Left renal cortex interstitium (tissue), 4 donors: Measurements from ENCODE around the gene BUB3. TPM values are rescaled to one million over a fixed set of nuclear protein-coding genes. Genes with fewer than 3 reads are reported as not detected.
"Not testable (repeated sequence)": the region's sequence is repeated elsewhere in the genome, so short reads cannot be mapped to it uniquely, and the experiment has no call there.

Experiments used
- DNase-seq, 4 donors: peaks; one replicate each; pipeline ENCODE4 v3.0.0-alpha.2; 2013; ENCODE audit warnings: low read depth in 4 of 4, low spot score in 2 of 4, missing footprints in 1 of 4
- polyA plus RNA-seq, 4 donors: library from polyadenylated mRNA; unstranded; fragments of 120-200 nt; gene quantifications; one replicate each; pipeline ENCODE4 v1.2.1, GENCODE V29; 2013; ENCODE audit not compliant: insufficient read length in 4 of 4

The BUB3 gene
- polyA plus RNA-seq, 4 donors = 118 to 122 (median 120) TPM

GRCh38 chr10:123153486-123154091 lies 613 bp upstream of the BUB3 start:
- no peak for DNase-seq

- no peak for DNase-seq
Measured at GRCh38 chr10:123154711-123155505, 706 bp downstream of the BUB3 start.

DNA sequence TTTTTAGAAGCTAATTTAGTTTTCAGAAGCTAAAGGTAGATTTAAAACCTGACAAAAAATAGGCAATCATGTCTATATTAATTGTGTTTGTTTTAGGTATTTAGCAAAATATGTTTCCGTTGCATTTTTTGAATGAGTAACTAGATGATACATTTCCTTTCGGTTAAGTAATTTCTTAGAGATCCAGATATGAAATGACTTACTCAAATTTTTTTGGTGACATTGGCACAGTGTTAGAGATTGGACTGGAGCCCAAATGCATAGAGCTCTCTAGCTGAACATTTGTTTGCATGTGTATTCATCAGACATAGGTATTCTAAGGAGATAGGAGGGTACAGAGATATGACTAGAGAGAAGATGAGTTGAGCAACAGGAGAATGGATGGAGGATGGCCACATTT lies 1.9 kb downstream of the BUB3 start:
- DNase-seq = no peak

- DNase-seq = no peak
Measured at GRCh38 chr10:123157210-123157609, 3.0 kb downstream of the BUB3 start.

DNA sequence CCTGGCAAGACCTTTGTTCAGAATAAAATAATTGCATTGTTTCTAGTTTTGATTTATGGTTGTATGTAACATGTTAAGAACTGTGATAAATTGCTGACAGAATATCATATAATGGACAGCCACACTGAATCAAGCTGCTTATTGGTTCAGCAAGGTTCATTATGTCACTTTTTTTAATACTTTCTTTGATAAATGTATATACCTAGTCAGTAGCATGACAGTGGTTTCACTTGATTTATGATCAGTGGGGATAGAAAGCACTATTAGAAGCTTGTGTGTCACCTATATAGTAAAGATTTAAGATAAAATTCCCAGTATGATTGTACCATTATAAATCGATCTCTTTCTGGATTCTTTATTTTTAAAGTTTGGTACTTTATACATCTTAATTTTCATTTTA lies 4.5 kb downstream of the BUB3 start:
- DNase-seq = no peak

DNA sequence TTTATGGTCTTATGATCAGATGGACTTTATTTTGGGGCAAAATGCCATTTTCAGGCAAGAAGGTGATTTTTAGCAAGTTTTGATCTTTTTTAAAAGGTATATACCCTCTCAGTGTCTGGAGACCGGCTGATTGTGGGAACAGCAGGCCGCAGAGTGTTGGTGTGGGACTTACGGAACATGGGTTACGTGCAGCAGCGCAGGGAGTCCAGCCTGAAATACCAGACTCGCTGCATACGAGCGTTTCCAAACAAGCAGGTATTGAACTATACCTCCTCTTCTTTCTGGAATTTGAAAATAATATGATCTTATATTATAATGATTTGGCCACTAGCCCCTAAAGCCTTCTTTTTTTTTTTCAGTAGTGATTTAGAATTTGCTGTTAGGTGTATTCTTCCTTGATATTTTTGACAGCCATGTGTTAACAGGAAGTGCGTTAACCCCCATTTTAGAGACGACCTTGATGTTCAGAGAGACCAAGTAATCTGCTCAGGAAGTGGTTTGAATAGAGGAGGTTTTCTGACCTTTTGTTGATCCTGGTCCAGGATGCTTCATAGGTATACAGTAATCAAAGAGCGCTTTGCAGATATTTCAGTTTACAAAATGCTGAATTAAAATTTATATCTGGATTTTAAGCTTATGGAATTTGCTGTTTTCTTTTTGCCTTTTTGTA lies 6.2 kb downstream of the BUB3 start:
- no peak for DNase-seq

DNA sequence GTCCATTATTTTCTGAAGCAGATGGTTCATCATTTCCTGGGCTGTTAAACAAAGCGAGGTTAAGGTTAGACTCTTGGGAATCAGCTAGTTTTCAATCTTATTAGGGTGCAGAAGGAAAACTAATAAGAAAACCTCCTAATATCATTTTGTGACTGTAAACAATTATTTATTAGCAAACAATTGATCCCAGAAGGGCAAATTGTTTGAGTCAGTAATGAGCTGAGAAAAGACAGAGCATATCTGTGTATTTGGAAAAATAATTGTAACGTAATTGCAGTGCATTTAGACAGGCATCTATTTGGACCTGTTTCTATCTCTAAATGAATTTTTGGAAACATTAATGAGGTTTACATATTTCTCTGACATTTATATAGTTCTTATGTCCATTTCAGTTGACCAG lies 10.1 kb downstream of the BUB3 start:
- DNase-seq = no peak

GRCh38 chr10:123165445-123166072 lies 11.4 kb downstream of the BUB3 start:
- no peak for DNase-seq

DNA sequence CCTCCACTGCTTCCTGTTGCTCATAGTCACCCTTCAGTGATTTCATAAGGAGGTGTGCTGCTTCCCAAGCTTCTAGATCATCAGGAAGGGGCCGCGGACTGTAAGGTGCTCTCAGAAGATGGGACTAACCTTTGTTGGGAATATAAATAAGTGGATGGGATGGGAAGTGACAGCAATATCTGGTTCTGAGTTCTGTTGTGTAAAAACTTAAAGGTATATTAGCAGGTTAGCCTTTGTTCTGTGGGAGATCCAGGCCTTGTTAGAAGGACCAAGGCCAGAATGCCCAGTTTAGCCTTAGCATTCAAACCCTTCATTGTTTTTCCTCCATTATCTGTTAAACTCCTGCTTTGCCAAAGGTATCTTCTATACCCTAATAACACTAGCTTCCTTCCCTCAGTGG lies 12.4 kb downstream of the BUB3 start:
- no peak for DNase-seq

DNA sequence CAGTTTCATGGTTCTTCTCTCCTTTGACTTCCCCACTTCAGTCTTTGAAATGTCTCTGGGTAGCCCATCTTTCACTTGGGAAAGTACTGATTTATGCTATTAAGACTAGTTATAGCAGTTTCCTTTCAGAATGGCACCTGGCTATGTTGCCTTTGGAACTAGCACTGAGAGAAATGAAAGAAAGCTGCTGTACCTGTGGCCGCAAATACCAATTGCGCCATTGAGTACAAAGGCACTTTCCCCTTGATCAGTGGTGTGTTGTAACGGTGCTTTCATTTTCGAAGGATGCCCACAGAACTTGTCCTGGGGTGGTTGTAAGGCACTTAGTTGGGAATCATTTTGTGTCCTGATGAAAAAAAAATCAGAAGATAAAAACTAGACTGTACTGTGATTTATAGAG lies 16.8 kb downstream of the BUB3 start:
- no peak for DNase-seq

- DNase-seq = not testable (repeated sequence)
Measured at GRCh38 chr10:123171616-123172015, 17.4 kb downstream of the BUB3 start.

DNA sequence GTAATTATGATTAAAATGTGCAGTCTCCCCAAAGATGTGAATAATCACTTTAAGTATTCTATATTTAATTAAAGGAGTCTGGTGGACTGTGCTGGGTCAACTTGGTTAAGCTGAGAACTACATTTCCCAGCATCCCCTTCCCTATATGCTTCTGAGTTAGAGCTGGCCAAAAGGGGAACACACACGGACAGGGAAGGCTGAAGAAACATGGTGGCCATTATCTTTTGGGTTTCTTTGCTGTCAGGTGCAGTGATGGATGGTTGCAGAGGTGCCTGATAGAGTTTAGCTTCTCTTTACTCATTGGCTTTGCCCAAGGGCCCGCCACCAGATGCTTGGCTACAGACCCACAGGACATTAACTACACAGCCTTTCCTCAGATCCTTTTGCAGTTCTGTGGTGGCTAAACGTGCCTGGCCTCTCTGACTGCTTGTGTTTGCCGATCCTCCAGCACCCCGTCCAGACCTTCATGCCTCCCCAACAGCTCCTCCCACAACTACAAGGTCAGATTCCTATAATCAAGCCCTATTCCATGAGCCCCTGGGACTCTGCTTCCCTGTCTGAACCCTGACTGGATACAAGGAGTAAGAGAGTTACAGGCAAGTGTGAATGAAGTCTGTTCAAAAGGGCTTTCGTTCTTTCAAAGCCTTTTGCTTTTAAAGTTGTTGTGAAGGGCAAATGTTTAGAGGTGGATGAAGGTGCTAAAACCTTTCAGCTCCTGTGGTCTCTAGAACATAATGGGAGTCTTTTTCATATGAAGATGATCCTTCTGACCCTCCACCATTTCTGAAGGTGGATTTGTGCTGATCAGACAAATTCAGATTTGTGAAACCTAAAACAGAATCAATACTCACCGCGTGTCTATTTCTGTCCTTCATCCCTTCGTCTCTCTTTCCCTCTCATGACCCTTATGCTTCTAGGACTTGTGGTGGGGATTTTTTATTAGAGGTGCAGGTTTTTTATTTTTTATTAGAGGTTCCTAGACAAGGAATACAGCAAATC lies 21.5 kb downstream of the BUB3 start:
- DNase-seq = no peak

DNA sequence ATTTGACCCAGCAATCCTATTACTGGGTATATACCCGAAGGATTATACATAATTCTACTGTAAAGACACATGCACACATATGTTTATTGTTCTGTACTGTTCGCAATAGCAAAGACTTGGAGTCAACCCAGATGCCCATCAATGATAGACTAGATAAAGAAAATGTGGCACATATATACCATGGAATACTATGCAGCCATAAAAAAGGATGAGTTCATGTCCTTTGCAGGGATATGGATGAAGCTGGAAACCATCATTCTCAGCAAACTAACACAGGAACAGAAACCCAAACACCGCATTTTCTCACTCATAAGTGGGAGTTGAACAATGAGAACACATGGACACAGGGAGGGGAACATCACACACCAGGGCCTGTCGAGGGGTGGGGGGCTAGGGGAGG lies 24.2 kb downstream of the BUB3 start:
- DNase-seq = not testable (repeated sequence)

DNA sequence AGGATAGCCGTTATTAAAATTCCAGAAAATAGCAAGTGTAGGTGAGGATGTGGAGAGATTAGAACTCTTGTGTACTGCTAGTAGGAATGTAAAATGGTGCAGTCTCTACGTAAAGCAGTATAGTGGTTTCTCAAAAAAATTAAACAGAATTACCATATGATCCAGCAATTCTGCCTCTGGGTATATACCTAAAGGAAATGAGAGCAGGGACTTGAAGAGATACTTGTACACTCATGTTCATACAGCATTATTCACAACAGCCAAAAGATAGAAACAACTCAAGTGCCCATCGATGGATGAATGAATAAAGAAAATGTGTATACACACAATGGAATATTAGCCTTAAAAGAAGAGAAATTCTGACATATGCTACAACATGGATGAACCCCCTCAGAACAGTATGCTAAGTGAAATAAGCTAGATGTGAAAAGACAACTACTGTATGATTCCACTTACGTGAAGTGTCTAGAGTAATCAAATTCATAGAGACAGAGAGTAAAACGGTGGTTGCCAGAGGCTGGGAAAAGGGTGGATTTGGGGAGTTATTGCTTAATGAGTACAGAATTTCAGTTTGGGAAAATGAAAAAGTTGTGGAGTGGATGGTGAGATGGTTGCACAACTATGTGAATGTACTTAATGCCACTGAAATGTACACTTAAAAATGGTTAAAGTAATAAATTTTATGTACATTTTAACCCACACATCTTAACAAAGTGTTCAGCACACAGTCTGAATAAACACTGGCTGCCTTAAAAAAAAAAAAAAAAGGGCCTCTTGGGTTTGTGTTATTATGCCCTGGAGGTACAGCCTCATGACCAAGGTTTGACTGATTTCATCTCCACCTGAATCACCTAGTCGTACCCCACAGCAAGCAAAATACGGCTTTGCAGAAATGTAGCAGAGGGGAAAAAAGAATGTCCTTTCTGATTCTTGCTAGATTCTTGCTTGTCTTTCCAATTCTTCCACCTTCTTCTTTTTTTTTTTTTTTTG lies 26.2 kb downstream of the BUB3 start:
- DNase-seq = no peak

DNA sequence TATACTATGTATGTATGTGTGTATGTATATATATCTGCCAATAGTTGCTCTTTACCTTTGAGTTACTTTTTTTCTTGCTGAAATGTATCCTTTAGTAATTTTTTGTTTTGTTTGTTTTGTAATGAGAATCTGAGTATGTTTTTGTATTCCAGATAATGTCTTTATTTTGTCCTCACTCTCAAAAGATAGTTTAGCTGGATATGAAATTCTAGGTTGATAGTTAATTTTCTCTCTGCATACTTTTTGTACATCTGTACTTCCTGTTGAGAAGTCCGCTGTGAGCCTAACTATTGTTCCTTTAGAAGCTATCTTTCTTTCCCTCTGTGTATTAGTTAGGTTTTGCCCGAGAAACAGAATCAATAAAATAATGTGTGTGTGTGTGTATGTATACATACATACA lies 29.5 kb downstream of the BUB3 start:
- no peak for DNase-seq

DNA sequence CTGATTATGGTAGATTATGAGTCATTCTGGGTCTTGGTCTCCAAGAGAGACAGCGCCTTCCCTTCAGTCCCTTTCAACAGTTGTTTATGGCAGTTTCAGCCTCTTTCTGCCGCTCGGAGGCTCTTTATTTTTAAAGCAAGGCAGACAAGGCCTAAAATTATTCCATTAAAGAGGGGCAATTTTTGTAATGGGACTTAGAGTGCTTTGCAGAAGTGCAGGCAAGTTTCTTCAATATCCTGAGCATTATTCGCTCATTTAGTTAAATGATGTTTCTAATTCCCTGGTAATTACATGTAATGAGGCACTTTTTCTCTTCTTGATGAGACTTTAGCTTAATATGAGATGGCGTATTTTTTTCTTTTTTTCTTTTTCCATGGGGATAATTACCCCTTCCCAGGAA lies 33.6 kb downstream of the BUB3 start:
- DNase-seq = no peak

- DNase-seq = no peak
Measured at GRCh38 chr10:123191886-123192285, 37.7 kb downstream of the BUB3 start.

- DNase-seq = no peak
Measured at GRCh38 chr10:123194056-123194455, 39.9 kb downstream of the BUB3 start.

DNA sequence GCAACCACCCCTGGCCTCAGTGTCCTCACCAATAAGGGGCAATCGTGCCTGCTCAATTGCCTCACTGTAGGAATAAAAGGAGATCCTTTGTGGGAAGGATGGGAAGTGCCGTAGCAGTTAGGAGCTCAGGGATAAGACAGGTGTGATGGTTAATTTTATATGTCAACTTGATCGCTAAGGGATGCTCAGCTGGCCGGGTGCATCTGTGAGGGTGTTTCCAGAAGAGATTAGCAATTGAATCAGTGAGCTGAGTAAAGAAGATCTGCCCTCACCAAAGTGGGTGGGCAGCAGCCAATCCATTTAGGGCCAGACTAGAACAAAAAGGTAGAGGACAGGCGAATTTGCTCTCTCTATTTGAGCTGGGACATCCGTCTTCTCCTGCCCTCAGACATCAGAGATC lies 46.3 kb downstream of the BUB3 start:
- no peak for DNase-seq
